WTC11 (cell line): ENCODE data around the gene GRK3.

Source experiments
- AR ChIP-seq: fragments of 250-450 bp; sonication (Bioruptor Pico); IDR thresholded peaks from 2 replicates; pipeline ENCODE4 v1.9.0; 2021; ENCODE audit warnings: mild to moderate bottlenecking
- CREB1 ChIP-seq: sonication (generic); formaldehyde crosslinking; IDR thresholded peaks from 2 replicates; pipeline ENCODE4 v1.8.0; 2023; ENCODE audit warnings: mild to moderate bottlenecking, missing genetic modification reagents
- E2F1 ChIP-seq: sonication (generic); formaldehyde crosslinking; IDR thresholded peaks from 2 replicates; pipeline ENCODE4 v1.8.0; 2022; ENCODE audit warnings: mild to moderate bottlenecking, missing genetic modification reagents
- ESRRA ChIP-seq: sonication (generic); formaldehyde crosslinking; IDR thresholded peaks from 2 replicates; pipeline ENCODE4 v1.8.1; 2022; ENCODE audit warnings: mild to moderate bottlenecking, missing genetic modification reagents, borderline replicate concordance
- FOXP4 ChIP-seq: sonication (generic); formaldehyde crosslinking; IDR thresholded peaks from 2 replicates; pipeline ENCODE4 v1.8.0; 2022; ENCODE audit warnings: mild to moderate bottlenecking, missing genetic modification reagents
- JUN ChIP-seq: sonication (generic); formaldehyde crosslinking; IDR thresholded peaks from 2 replicates; pipeline ENCODE4 v1.8.0; 2023; ENCODE audit warnings: mild to moderate bottlenecking, missing genetic modification reagents
- NFE2L1 ChIP-seq: sonication (generic); formaldehyde crosslinking; IDR thresholded peaks from 2 replicates; pipeline ENCODE4 v1.8.1; 2023; ENCODE audit warnings: missing genetic modification reagents
- NFYB ChIP-seq: sonication (generic); formaldehyde crosslinking; conservative IDR thresholded peaks from 2 replicates; pipeline ENCODE4 v1.8.0; 2022; ENCODE audit warnings: low read depth, missing genetic modification reagents
- USF2 ChIP-seq: sonication (generic); formaldehyde crosslinking; IDR thresholded peaks from 2 replicates; pipeline ENCODE4 v1.8.1; 2023; ENCODE audit warnings: mild to moderate bottlenecking, missing genetic modification reagents, moderate library complexity
- ZNF263 ChIP-seq: sonication (generic); formaldehyde crosslinking; IDR thresholded peaks from 2 replicates; pipeline ENCODE4 v1.8.1; 2022; ENCODE audit warnings: low read depth, mild to moderate bottlenecking, moderate library complexity, missing genetic modification reagents
- ZNF281 ChIP-seq: sonication (generic); formaldehyde crosslinking; IDR thresholded peaks from 2 replicates; pipeline ENCODE4 v1.8.0; 2023; ENCODE audit warnings: mild to moderate bottlenecking, missing genetic modification reagents
- ZNF416 ChIP-seq: fragments of 250-450 bp; sonication (Bioruptor Pico); IDR thresholded peaks from 2 replicates; pipeline ENCODE4 v1.9.0; 2021; ENCODE audit warnings: mild to moderate bottlenecking, inconsistent platforms
- TF ChIP-seq, protein P1 (sequence below): fragments of 200-600 bp; IDR thresholded peaks from 2 replicates; pipeline ENCODE4 v1.8.0; 2022; ENCODE audit warnings: antibody characterized with exemption
- TF ChIP-seq, protein P2 (sequence below): sonication (generic); formaldehyde crosslinking; conservative IDR thresholded peaks from 2 replicates; pipeline ENCODE4 v1.8.1; 2022; ENCODE audit warnings: mild to moderate bottlenecking, missing genetic modification reagents

GRCh38 chr22:25673713-25674112, 109.2 kb downstream of the GRK3 start:
- TF ChIP-seq, protein P1, sequence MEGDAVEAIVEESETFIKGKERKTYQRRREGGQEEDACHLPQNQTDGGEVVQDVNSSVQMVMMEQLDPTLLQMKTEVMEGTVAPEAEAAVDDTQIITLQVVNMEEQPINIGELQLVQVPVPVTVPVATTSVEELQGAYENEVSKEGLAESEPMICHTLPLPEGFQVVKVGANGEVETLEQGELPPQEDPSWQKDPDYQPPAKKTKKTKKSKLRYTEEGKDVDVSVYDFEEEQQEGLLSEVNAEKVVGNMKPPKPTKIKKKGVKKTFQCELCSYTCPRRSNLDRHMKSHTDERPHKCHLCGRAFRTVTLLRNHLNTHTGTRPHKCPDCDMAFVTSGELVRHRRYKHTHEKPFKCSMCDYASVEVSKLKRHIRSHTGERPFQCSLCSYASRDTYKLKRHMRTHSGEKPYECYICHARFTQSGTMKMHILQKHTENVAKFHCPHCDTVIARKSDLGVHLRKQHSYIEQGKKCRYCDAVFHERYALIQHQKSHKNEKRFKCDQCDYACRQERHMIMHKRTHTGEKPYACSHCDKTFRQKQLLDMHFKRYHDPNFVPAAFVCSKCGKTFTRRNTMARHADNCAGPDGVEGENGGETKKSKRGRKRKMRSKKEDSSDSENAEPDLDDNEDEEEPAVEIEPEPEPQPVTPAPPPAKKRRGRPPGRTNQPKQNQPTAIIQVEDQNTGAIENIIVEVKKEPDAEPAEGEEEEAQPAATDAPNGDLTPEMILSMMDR, result no peak
- no peak for TF ChIP-seq NFE2L1 (CRISPR knock-in tag)
- TF ChIP-seq CREB1 (CRISPR knock-in tag), result no peak
- TF ChIP-seq, protein P2, sequence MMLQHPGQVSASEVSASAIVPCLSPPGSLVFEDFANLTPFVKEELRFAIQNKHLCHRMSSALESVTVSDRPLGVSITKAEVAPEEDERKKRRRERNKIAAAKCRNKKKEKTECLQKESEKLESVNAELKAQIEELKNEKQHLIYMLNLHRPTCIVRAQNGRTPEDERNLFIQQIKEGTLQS (CRISPR knock-in tag), result no peak
- no peak for TF ChIP-seq FOXP4
- no peak for TF ChIP-seq ZNF263 (CRISPR knock-in tag)
- TF ChIP-seq JUN, result no peak
- no peak for TF ChIP-seq NFYB (CRISPR knock-in tag)
- no peak for TF ChIP-seq E2F1 (CRISPR knock-in tag)
- TF ChIP-seq ESRRA, result no peak
- no peak for TF ChIP-seq USF2
- TF ChIP-seq ZNF416, result no peak
- TF ChIP-seq ZNF281 (CRISPR knock-in tag), result no peak
- no peak for TF ChIP-seq AR (CRISPR knock-in tag)
